Measurements from ENCODE around the gene IL1A.

GRCh38 chr2:112817082-112817689, 32.9 kb upstream of the IL1A start:
- TF ChIP-seq CTCF (conservative IDR thresholded peaks at IDR 0.05; ENCODE audit: low read depth, low read length) (no peak), EZH2phosphoT487 (IDR thresholded peaks at IDR 0.05; ENCODE audit: borderline replicate concordance, low read length) (no peak)
